Neural progenitor cell (in vitro differentiated cells): ENCODE data around the gene POT1.

Experiments
- CTCF ChIP-seq: fragments of 200-600 bp; sonication (generic); IDR thresholded peaks from 2 replicates; pipeline ENCODE4 v1.5.1; 2017; ENCODE audit warnings: antibody characterized with exemption, mild to moderate bottlenecking
- EZH2phosphoT487 ChIP-seq: fragments of 200-600 bp; sonication (generic); IDR thresholded peaks from 2 replicates; pipeline ENCODE4 v1.6.1; 2017; ENCODE audit warnings: antibody characterized with exemption

- TF ChIP-seq CTCF (no peak), EZH2phosphoT487 (no peak)
These were observed 116.9 kb downstream of the POT1 start for GRCh38 chr7:124812764-124813163.
